Colonic mucosa (tissue), 4 donors: Measurements from ENCODE around the gene PLA2G10. TPM values are rescaled to one million over a fixed set of nuclear protein-coding genes. Genes with fewer than 3 reads are reported as not detected.
"Not testable (repeated sequence)": the region's sequence is repeated elsewhere in the genome, so short reads cannot be mapped to it uniquely, and the experiment has no call there.

Experiments
- DNase-seq: peaks from one replicate; pipeline ENCODE4 v3.0.0-alpha.2; 2020
- H3K27ac ChIP-seq: fragments of 200-600 bp; one replicate; pipeline ENCODE4 v1.8.0; 2021
- H3K27me3 ChIP-seq: fragments of 200-600 bp; one replicate; pipeline ENCODE4 v1.8.0; 2021
- H3K36me3 ChIP-seq: fragments of 200-600 bp; one replicate; pipeline ENCODE4 v1.8.0; 2021
- H3K4me1 ChIP-seq: fragments of 200-600 bp; one replicate; pipeline ENCODE4 v1.8.0; 2021; ENCODE audit warnings: mild to moderate bottlenecking
- H3K4me3 ChIP-seq: fragments of 200-600 bp; one replicate; pipeline ENCODE4 v1.8.0; 2021
- H3K9ac ChIP-seq, 2 donors: one replicate each; pipeline ENCODE4 v1.7.0; 2013; ENCODE audit warnings: control low read depth in 2 of 2, low read depth in 2 of 2, low read length in 2 of 2
- H3K9me3 ChIP-seq: fragments of 200-600 bp; one replicate; pipeline ENCODE4 v1.8.0; 2021
- CTCF ChIP-seq: fragments of 200-600 bp; IDR thresholded peaks from one replicate; pipeline ENCODE4 v1.8.0; 2022; ENCODE audit warnings: antibody characterized with exemption, mild to moderate bottlenecking
- intact Hi-C: fragments of 100-400 bp; cut with DNase I; formaldehyde crosslinking; loops from one replicate; pipeline ENCODE4 v1.14.1; 2022
- total RNA-seq, 2 donors: library from RNA; stranded (reverse); fragmentation: NEBNext Ultra II Directional in 1 of 2; extraction: Animal tissue kit (Norgen Biotek cat#: 25700) in 1 of 2; gene quantifications; one replicate each; pipeline ENCODE4 v1.2.1, GENCODE V29; 2021
- donor health status: healthy.
- donor health status: DM: no; HTN: no; CAD: no.
- donor health status: DM: no; HTN: no; CAD: no.

Gene PLA2G10
- total RNA-seq, 2 donors from 2014 or later, result 30.5 to 33.0 TPM

GRCh38 chr16:14682121-14682520 is 12.0 kb downstream of the PLA2G10 start:
- no peak for TF ChIP-seq CTCF
- Histone ChIP-seq H3K36me3 (no peaks in the 10 kb centered on the region), H3K27me3 (no peaks in the 10 kb centered on the region), H3K9me3 (no peaks in the 10 kb centered on the region), H3K4me1 (no peaks in the 10 kb centered on the region), H3K9ac (no peak overlapping the region), H3K27ac (no peak overlapping the region), H3K4me3 (no peak overlapping the region)
- intact Hi-C loops, result no loop called here
- no peak for DNase-seq

GRCh38 chr16:14681115-14681514 is 13.0 kb downstream of the PLA2G10 start:
- no peak for DNase-seq
- intact Hi-C loops, result no loop called here
- no peaks in the 10 kb centered on the region for H3K27me3 ChIP-seq
- H3K27ac ChIP-seq, result no peak overlapping the region
- H3K4me1 ChIP-seq, result no peaks in the 10 kb centered on the region
- no peak for TF ChIP-seq CTCF
- no peak overlapping the region for H3K4me3 ChIP-seq
- no peaks in the 10 kb centered on the region for H3K9me3 ChIP-seq
- H3K36me3 ChIP-seq, result no peaks in the 10 kb centered on the region
- no peak overlapping the region for H3K9ac ChIP-seq

- H3K4me3 ChIP-seq, H3K36me3 ChIP-seq, intact Hi-C loops, H3K27me3 ChIP-seq, H3K4me1 ChIP-seq, H3K27ac ChIP-seq, H3K9me3 ChIP-seq, H3K9ac ChIP-seq, DNase-seq: not testable (repeated sequence)
Observed at GRCh38 chr16:14680396-14680795, 13.7 kb downstream of the PLA2G10 start.

GRCh38 chr16:14678748-14679497 is 15.2 kb downstream of the PLA2G10 start:
- intact Hi-C loops, result no loop called here
- H3K9ac ChIP-seq, result no peak overlapping the region
- no peak for TF ChIP-seq CTCF
- DNase-seq, result no peak
- H3K4me1 ChIP-seq, result no peaks in the 10 kb centered on the region
- no peak overlapping the region for H3K4me3 ChIP-seq
- no peak overlapping the region for H3K27ac ChIP-seq
- no peaks in the 10 kb centered on the region for H3K36me3 ChIP-seq
- H3K9me3 ChIP-seq, result no peaks in the 10 kb centered on the region
- no peaks in the 10 kb centered on the region for H3K27me3 ChIP-seq

GRCh38 chr16:14677627-14678026 is 16.5 kb downstream of the PLA2G10 start:
- Histone ChIP-seq H3K27ac (no peak overlapping the region), H3K9me3 (no peaks in the 10 kb centered on the region), H3K4me3 (no peak overlapping the region), H3K36me3 (no peaks in the 10 kb centered on the region), H3K9ac (no peak overlapping the region), H3K27me3 (no peaks in the 10 kb centered on the region), H3K4me1 (no peaks in the 10 kb centered on the region)
- no peak for DNase-seq
- intact Hi-C loops, result no loop called here
- TF ChIP-seq CTCF, result no peak

- Histone ChIP-seq H3K27me3 (no peaks in the 10 kb centered on the region), H3K9me3 (no peaks in the 10 kb centered on the region), H3K4me1 (peaks cover 3% of the 10 kb centered on the region), H3K36me3 (no peaks in the 10 kb centered on the region), H3K4me3 (no peak overlapping the region), H3K27ac (no peak overlapping the region), H3K9ac (no peak overlapping the region)
- TF ChIP-seq CTCF, result no peak
- DNase-seq, result no peak
- intact Hi-C loops, result no loop called here
Observed at GRCh38 chr16:14676633-14677032, 17.5 kb downstream of the PLA2G10 start.
